HG03280 (cell line): ENCODE measurements around the gene FAM13A.
"Not testable (repeated sequence)": the region's sequence is repeated elsewhere in the genome, so short reads cannot be mapped to it uniquely, and the experiment has no call there.

Experiments used
- ATAC-seq: cut with Tn5 transposase; IDR thresholded peaks from one replicate; pipeline ENCODE4 v1.9.1; 2021; ENCODE audit warnings: mild to moderate bottlenecking, moderate library complexity; ENCODE audit not compliant: unreplicated experiment

Gene FAM13A

GRCh38 chr4:89044147-89044900 is 12.7 kb downstream of the FAM13A start:
- no peak for ATAC-seq

- ATAC-seq: no peak
Observed at GRCh38 chr4:89042055-89042454, 14.9 kb downstream of the FAM13A start.

- ATAC-seq: no peak
Observed at GRCh38 chr4:89039730-89040338, 17.2 kb downstream of the FAM13A start.

GRCh38 chr4:89036535-89036934 is 20.4 kb downstream of the FAM13A start:
- ATAC-seq: no peak

- ATAC-seq: no peak
Observed at GRCh38 chr4:89031272-89031671, 25.7 kb downstream of the FAM13A start.

- ATAC-seq: no peak
Observed at GRCh38 chr4:89029591-89029990, 27.4 kb downstream of the FAM13A start.

- no peak for ATAC-seq
Observed at GRCh38 chr4:89026542-89026941, 30.4 kb downstream of the FAM13A start.

GRCh38 chr4:89024051-89024675 is 32.8 kb downstream of the FAM13A start:
- peak; percentile 94 for ATAC-seq

- no peak for ATAC-seq
Observed at GRCh38 chr4:89023140-89023539, 33.8 kb downstream of the FAM13A start.

- ATAC-seq: no peak
Observed at GRCh38 chr4:89022426-89023128, 34.4 kb downstream of the FAM13A start.

- no peak for ATAC-seq
Observed at GRCh38 chr4:89021684-89022083, 35.3 kb downstream of the FAM13A start.

- no peak for ATAC-seq
Observed at GRCh38 chr4:89021062-89021461, 35.9 kb downstream of the FAM13A start.

- ATAC-seq: not testable (repeated sequence)
Observed at GRCh38 chr4:89014897-89015296, 42.1 kb downstream of the FAM13A start.

GRCh38 chr4:89009761-89010369 is 47.1 kb downstream of the FAM13A start:
- no peak for ATAC-seq

GRCh38 chr4:89009115-89009514 is 47.9 kb downstream of the FAM13A start:
- ATAC-seq: no peak

- ATAC-seq: no peak
Observed at GRCh38 chr4:89008166-89008565, 48.8 kb downstream of the FAM13A start.

- ATAC-seq: no peak
Observed at GRCh38 chr4:89007338-89007939, 49.5 kb downstream of the FAM13A start.

- no peak for ATAC-seq
Observed at GRCh38 chr4:89006307-89006706, 50.7 kb downstream of the FAM13A start.

- not testable (repeated sequence) for ATAC-seq
Observed at GRCh38 chr4:89005066-89005465, 51.9 kb downstream of the FAM13A start.

GRCh38 chr4:89001647-89002445 is 55.1 kb downstream of the FAM13A start:
- no peak for ATAC-seq
